K562 treated with DMSO at 1 percent for 4 hours (cell line): Measurements from ENCODE around the gene OR12D3. TPM values are rescaled to one million over a fixed set of nuclear protein-coding genes. Genes with fewer than 3 reads are reported as not detected.

Source experiments
- total RNA-seq: library from RNA; unstranded; fragments of 300-600 nt; gene quantifications from 2 replicates; pipeline ENCODE4 v1.2.3, GENCODE V29; 2022; ENCODE audit not compliant: insufficient read depth

Gene OR12D3, protein sequence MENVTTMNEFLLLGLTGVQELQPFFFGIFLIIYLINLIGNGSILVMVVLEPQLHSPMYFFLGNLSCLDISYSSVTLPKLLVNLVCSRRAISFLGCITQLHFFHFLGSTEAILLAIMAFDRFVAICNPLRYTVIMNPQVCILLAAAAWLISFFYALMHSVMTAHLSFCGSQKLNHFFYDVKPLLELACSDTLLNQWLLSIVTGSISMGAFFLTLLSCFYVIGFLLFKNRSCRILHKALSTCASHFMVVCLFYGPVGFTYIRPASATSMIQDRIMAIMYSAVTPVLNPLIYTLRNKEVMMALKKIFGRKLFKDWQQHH
- total RNA-seq, result not detected in 2 replicates

DNA sequence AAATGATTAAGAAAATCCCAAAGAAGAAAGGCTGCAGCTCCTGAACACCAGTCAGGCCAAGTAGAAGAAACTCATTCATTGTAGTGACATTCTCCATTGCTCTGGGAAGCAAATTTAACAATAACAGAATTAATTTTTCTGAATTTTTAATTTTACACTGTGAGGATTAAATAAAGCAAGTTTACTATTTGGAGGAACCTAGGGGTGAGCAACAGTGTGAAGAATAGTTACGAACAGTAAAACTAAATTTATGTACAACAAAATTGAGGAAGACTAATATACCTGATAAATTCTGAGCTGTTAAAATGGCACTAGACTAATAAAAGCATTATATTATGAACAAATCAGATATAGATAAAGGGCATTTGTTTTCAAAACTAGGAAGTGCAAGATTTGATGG is at the start of gene OR12D3:
Gene OR12D3 (minus strand): TSS at position 101 of the 400 bp plus-strand sequence. CDS start 4 bp downstream, at position 97.

GRCh38 chr6:29414588-29414987 is 39.5 kb upstream of the OR12D3 start, which contains the start of gene OR12D1:
Gene OR12D1 (plus strand): TSS chr6:29414928.

DNA sequence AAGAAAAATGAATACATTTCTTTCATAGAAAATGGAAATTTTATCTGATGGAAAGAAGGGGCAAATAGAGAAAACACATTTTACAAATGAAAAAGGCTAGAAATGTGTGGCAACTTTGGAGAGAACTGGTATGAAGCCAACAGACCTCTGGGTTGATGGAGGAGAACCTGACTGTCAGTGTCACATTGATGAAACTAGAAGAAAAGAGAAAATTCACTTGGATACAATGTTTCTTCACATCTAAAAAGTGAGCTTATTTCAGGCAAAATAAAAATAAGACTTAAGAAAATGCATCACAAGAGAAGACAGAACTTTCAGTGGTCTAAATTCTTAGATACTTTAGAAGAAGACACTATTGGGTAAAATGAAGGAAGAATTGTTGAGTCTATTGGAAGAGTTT is 20.2 kb upstream of the OR12D3 start, which contains the start of gene OR12D2:
Gene OR12D2 (plus strand): TSS at position 301 of the 400 bp plus-strand sequence. CDS start 1,069 bp downstream, outside the sequence.

DNA sequence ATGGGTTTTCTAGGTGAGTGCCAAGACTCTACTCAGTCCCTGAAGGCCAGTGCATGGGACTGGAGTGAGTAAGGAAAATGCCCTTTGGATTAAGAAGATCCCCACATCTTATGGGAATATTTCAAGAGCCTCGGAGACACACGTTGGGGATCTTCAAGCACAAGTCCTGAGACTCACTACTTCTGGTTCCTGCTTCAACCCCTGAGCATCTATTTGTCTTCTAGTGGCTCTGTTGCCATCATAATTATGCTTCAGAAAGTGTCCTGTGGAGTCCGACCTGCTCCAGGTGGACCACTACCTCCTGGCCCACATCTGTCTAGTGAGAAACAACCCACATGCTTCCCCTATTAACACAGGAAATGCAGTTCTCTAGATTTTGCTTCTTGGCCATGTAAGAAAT is 6.3 kb downstream of the OR12D3 start, which contains the start of gene OR5V1:
Gene OR5V1 (minus strand): TSS at position 101 of the 400 bp plus-strand sequence. CDS start 12,670 bp downstream, outside the sequence.

Other genes starting within 250 kb of the OR12D3 start
- gene OR2J2, start 204.4 kb downstream of the OR12D3 start, total RNA-seq, result not detected in 2 replicates
- gene OR14J1, start 73.6 kb downstream of the OR12D3 start, total RNA-seq, result not detected in 2 replicates
- not detected in 2 replicates for gene OR5V1, start 6.4 kb downstream of the OR12D3 start, total RNA-seq
- gene OR12D2, start 20.3 kb upstream of the OR12D3 start, total RNA-seq, result not detected in 2 replicates
- not detected in 2 replicates for gene OR12D1, start 39.6 kb upstream of the OR12D3 start, total RNA-seq
- gene OR10C1, start 64.0 kb upstream of the OR12D3 start, total RNA-seq, result not detected in 2 replicates
- gene OR11A1, start 81.8 kb upstream of the OR12D3 start, total RNA-seq, result not detected in 2 replicates
- not detected in 2 replicates for gene OR2H1, start 81.9 kb upstream of the OR12D3 start, total RNA-seq
- not detected in 2 replicates for gene MAS1L, start 112.7 kb upstream of the OR12D3 start, total RNA-seq
- not detected in 2 replicates for gene UBD, start 184.4 kb upstream of the OR12D3 start, total RNA-seq
- 0.34 TPM in 1 of 2 replicates, not detected in the other for gene OR2H2, start 209.8 kb upstream of the OR12D3 start, total RNA-seq